ENCODE data around the gene FIS1.
A peak's percentile ranks its signal among the peaks of the same experiment; 100 is the strongest.

GRCh38 chr7:101216860-101217387 is 28.0 kb downstream of the FIS1 start:
- TF ChIP-seq POLR2A (IDR thresholded peaks at IDR 0.05) (no peak), CTCF (IDR thresholded peaks at IDR 0.05) (peak in 1 of 4 experiments; percentile 9)
